HG03039 (cell line): ENCODE results near the gene SLC1A2.

Experiments
- ATAC-seq: cut with Tn5 transposase; IDR thresholded peaks from one replicate; pipeline ENCODE4 v1.9.1; 2021; ENCODE audit warnings: mild to moderate bottlenecking, moderate library complexity; ENCODE audit not compliant: unreplicated experiment

The SLC1A2 gene

GRCh38 chr11:35352077-35352888 is 67.1 kb downstream of the SLC1A2 start:
- no peak for ATAC-seq

DNA sequence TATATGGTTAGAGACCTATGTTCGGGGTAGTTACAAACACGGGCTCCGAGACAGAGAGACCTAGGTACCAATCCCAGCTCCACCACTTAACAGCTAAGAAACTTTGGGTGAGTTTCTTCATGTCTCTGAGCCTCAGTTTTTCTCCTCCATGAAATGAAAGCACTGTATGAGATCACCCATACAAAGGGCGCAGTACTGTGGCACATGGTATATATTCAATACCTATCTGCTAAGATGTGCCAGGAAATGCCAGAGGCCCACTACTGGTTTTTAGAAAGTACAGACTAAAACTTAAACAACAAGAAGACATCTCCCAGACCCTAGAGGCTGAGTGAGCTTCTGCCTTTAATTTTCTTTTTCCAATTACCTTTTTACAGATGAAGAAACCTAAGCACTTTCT is 69.5 kb downstream of the SLC1A2 start:
- no peak for ATAC-seq

- no peak for ATAC-seq
Measured at GRCh38 chr11:35348898-35349687, 70.3 kb downstream of the SLC1A2 start.

DNA sequence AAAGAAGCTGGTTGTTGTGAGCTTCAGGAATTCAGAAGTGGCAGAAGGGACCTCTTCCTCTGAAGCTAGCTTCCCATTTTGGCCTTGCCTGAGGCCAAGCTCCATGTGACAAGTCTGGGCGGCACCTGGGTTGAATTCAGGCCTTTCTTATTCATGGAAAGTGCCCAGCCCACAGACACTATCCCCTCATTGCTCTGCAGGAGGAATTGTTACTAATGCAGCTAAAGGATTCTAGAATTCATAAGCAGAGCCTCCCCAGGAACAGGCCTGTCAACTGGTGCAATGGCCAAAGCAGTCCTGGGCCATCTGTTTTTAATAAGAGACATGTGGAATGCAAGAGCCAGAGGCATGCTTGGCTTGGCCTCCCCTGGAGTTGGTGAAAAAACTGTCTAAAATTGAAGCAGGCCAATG is 71.4 kb downstream of the SLC1A2 start:
- no peak for ATAC-seq

DNA sequence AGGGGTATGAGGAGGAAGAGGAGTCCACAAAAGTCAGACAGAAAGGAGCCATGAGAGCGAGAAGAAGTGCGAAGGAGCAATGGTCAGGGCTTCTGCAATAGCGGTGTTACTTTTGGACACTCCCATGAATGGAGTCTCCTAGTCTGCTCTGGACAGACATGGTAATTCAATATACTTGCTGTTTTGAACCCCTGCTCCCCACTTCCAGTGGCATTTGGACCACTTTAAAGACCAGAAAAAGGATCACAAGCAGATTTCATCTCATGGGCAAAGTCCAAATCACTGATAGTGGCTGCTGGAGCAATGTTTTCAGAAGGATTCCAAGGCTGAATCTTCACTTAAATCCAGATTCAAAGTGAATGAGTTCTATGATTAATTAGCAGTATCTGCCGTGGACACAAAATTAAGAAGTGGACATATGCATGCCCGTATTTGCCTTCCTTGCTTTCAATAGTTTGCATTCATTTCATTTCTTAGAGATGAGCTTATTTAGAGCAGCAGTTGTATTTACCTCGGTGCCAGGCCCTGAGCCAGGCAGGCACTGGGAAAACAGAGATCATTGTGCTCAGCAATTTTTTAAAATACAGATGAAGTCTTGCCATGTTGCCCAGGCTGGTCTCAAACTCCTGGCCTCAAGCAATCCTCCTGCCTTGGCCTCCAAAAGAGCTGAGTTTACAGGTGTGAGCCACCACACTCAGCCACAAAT is 72.0 kb downstream of the SLC1A2 start:
- ATAC-seq: no peak

- ATAC-seq: no peak
Measured at GRCh38 chr11:35346472-35347156, 72.7 kb downstream of the SLC1A2 start.

- ATAC-seq: no peak
Measured at GRCh38 chr11:35344681-35345574, 74.4 kb downstream of the SLC1A2 start.

DNA sequence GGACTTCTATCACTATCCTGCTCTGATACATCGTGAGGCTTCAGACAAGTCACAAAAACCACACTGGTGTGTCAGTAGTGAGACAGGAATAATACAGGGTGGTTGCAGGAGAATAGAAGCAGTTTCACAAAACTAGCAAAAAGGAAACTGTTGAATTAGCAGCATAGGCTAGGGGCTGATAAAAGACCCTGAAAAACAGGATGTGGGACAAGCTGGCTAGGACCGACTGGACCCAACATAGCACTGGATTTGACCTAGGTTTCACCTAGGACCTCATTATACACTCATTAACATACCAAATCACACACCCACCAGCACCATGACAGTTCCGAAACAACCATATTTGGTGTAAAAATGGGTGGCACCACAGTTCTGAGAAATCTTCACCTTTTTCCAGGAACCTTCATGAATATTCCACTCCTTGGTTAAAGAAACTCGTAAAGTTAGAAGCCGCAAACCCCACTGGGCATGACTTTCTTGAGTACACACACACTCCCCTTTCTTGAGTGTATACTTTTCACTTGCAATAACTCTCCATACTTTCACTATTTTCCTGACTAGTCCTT is 76.2 kb downstream of the SLC1A2 start:
- ATAC-seq: peak; percentile 60

GRCh38 chr11:35340715-35341114 is 78.6 kb downstream of the SLC1A2 start:
- no peak for ATAC-seq

- ATAC-seq: no peak
Measured at GRCh38 chr11:35340071-35340470, 79.3 kb downstream of the SLC1A2 start.

DNA sequence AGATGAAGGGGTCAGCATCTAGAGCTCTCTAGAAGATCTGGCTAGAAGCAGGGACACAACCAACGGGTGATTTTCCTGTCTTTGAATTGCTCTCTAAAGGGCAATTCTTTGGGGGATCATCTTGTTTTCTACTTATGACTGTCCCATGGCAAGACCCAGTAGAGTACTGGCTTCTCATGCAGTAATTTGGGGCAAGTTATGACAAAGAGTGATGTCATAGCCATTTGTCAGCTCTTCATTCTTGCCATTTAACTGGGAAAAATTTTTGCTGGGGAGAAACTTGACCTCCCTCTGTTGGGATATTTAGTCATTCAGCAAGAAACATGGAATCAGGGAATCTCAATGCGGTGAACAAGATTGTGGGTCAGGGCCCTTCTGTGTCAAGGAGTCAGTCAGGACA is 80.4 kb downstream of the SLC1A2 start:
- no peak for ATAC-seq

DNA sequence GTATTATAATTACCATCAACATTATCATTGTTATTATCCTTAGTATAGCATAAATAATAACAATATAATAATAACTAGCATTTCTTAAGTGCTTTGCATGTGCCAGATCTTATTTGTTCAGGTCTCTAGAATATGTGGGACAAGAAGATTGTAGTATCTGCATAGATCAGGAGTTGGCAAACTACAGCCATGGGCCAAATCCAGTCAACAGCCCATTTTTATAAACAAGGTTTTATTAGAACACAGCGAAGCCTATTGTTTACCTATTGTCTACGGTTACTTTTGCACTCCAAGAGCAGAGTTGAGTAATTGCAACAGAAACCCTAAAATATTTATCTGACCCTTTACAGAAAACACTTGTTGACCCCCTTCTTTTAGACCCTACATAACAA is 81.4 kb downstream of the SLC1A2 start:
- no peak for ATAC-seq

DNA sequence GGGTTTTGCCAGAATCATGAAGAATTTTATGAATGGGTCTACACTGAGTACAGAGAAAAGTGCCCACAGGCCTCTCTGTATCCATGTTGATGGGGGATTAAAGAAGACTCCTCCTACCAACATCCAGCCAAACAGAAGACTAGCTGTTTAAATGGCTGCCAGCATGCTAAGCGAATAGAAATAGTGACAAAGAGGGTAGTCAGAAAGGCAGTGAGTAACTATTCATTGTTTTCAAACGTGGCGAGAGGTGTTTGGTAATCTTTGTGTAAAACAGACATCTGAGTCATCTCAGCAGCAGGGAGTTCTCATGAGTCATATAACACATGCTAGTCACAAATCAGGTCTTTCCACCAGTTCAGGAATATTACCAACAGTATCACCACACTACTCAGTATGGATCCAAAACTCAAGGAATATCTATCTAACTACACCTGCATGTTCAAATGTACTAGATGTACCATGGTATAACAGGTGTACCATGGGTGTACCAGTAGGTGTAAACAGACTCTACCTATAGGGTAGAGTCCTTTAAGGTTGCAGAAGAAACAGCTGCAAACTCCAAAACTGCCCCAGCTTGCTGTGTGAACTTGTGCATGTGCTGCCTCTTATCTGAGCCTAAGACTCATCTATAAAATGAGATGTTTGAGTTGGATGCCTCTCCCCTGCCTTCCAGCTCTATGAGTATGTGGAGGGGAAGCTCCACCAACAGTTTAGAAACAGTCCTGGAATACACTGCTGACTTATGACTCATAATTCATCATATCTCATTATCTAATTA is 82.0 kb downstream of the SLC1A2 start:
- ATAC-seq: no peak

- ATAC-seq: no peak
Measured at GRCh38 chr11:35336726-35337125, 82.6 kb downstream of the SLC1A2 start.

DNA sequence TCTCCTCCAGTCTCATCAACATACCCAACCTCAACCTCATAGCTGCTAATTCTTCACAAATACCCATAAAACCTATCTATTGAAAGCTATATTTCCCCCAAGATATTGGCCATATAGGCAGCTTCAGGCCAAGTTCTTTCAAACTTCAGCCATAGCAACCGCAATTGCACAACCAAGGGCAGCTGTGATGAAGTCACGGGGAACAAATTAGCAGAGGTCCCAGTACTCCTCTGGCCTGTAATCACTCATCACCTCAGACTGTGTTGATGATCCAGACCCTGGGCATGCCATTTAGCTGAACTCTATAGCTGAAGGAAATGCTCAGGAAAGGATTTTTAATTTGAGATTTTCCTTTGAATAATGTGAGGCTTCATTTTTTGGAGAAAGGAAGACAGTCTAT is 84.1 kb downstream of the SLC1A2 start:
- ATAC-seq: no peak

DNA sequence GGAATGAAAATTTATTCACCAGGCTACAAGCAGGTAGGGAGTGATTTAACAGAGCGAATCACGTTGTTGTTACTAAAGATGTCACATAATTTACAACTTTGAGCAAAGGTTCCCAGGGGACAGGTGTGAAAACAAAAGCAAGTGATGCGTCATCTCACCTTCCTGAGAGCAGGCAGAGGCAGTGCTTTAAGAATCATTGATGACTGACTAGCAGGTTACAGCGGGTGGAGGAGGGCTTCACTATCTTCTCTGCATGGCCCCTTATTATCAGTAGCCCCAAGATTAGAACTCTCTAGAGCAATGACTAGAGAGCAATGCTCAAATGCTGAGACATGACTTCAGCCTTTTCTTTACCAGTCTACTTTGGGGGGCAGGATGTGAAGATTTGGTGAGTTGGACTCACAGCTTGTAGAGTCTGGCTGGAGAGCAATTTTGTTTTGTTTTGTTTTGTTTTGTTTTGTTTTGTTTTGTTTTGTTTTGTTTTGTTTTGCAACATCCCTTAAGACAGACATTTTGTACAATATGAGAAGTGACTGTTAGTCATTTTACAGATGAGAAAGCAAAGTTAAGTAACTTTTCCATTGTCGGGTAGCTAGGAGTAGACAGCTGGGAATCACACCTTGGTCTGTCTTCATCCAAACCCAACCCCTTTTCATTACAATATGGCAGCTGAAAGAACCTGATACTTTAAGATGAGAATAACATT is 84.8 kb downstream of the SLC1A2 start:
- no peak for ATAC-seq

GRCh38 chr11:35332524-35332923 is 86.8 kb downstream of the SLC1A2 start:
- ATAC-seq: no peak

GRCh38 chr11:35330931-35331330 is 88.4 kb downstream of the SLC1A2 start:
- peak; percentile 37 for ATAC-seq
